Measurements from ENCODE around the gene ANKS1B.

DNA sequence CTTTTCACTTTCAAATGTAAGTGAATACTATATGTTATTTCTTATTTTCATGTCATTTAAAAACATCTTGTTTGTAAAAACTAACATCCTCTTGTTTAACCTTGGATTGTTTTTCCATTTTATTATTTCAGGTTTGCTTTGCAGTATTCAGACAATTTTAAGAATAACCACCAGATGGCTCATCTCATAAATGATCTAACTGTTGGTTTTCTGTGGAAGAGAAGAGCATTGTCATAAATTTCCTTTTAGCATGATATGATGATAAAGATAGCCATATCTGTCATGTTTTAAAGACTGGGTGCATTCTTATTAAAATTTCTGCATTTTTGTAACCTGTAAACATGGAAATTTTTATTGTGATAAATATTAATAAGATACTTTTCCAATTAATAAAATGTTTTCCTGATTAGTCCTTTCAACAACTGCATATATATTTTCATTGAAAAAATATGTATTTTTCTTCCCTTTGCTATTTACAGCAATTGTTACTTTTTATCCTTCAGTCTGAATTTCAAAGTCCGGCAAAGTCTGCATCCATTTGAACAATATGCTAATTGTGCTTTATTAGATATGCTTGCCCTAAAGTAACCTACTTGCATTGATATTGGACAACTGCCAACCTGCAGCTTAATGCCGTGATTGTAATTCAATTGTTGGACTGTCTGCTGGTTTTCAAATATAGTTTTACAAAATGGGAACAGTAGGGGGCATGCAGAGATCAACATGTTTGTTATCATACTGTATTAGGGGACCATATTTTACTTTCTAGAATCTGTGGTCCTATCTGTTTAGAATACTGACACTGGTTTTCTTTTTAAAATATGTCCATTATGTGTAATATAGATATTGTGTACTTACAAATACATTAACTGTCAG is 173.8 kb downstream of the ANKS1B start:
- no peak for TF ChIP-seq POLR2A (IDR thresholded peaks at IDR 0.05)
- TF ChIP-seq POLR2AphosphoS5 (IDR thresholded peaks at IDR 0.05): no peak
- TF ChIP-seq, protein P1, sequence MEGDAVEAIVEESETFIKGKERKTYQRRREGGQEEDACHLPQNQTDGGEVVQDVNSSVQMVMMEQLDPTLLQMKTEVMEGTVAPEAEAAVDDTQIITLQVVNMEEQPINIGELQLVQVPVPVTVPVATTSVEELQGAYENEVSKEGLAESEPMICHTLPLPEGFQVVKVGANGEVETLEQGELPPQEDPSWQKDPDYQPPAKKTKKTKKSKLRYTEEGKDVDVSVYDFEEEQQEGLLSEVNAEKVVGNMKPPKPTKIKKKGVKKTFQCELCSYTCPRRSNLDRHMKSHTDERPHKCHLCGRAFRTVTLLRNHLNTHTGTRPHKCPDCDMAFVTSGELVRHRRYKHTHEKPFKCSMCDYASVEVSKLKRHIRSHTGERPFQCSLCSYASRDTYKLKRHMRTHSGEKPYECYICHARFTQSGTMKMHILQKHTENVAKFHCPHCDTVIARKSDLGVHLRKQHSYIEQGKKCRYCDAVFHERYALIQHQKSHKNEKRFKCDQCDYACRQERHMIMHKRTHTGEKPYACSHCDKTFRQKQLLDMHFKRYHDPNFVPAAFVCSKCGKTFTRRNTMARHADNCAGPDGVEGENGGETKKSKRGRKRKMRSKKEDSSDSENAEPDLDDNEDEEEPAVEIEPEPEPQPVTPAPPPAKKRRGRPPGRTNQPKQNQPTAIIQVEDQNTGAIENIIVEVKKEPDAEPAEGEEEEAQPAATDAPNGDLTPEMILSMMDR (IDR thresholded peaks at IDR 0.05): no peak
- TF ChIP-seq EP300 (IDR thresholded peaks at IDR 0.05): no peak

Measured in suprapubic skin (tissue), 4 donors.